Heart left ventricle (tissue), 16 donors: ENCODE data around the gene LRP5. TPM values are rescaled to one million over a fixed set of nuclear protein-coding genes. Genes with fewer than 3 reads are reported as not detected.
A peak's percentile ranks its signal among the peaks of the same experiment; 100 is the strongest.

ENCODE experiments used
- ATAC-seq, 4 donors: fragments of 200-7000 bp; cut with Tn5 transposase; one replicate each; pipeline ENCODE4 v1.9.1; 2020 to 2022; ENCODE audit warnings: moderate library complexity in 4 of 4, mild to moderate bottlenecking in 3 of 4, moderate number of reproducible peaks in 1 of 4
- DNase-seq, 5 donors: peaks; one replicate each; pipeline ENCODE4 v3.0.0-alpha.2; 2020
- H3K27ac ChIP-seq, 12 donors: fragments of 200-600 bp; sonication (generic) in 4 of 12; one replicate each; pipeline versions ENCODE4 v1.5.0 to v1.8.0; 2016 to 2022; ENCODE audit warnings: mild to moderate bottlenecking in 2 of 12
- H3K27me3 ChIP-seq, 9 donors: fragments of 200-600 bp; sonication (generic) in 2 of 9; one replicate each; pipeline versions ENCODE4 v1.5.1 to v1.8.0; 2016 to 2022; ENCODE audit warnings: mild to moderate bottlenecking in 3 of 9
- H3K36me3 ChIP-seq, 9 donors: fragments of 200-600 bp; sonication (generic) in 2 of 9; one replicate each; pipeline versions ENCODE4 v1.5.0 to v1.8.0; 2018 to 2022; ENCODE audit warnings: mild to moderate bottlenecking in 2 of 9
- H3K4me1 ChIP-seq, 12 donors: fragments of 200-600 bp; sonication (generic) in 4 of 12; one replicate each; pipeline versions ENCODE4 v1.5.0 to v1.8.0; 2016 to 2022; ENCODE audit warnings: mild to moderate bottlenecking in 3 of 12
- H3K4me3 ChIP-seq, 12 donors: fragments of 200-600 bp; sonication (generic) in 4 of 12; one replicate each; pipeline versions ENCODE4 v1.5.0 to v1.8.0; 2017 to 2022; ENCODE audit warnings: mild to moderate bottlenecking in 9 of 12, moderate library complexity in 4 of 12
- H3K9me3 ChIP-seq, 12 donors: fragments of 200-600 bp; sonication (generic) in 4 of 12; one replicate each; pipeline versions ENCODE4 v1.5.0 to v1.8.0; 2016 to 2022; ENCODE audit warnings: mild to moderate bottlenecking in 1 of 12
- POLR2A ChIP-seq, 2 donors: fragments of 450-650 bp; IDR thresholded peaks; one replicate each; pipeline ENCODE4 v1.6.1; 2017; ENCODE audit warnings: antibody characterized with exemption in 2 of 2, mild to moderate bottlenecking in 2 of 2, moderate library complexity in 2 of 2
- WGBS, 4 donors: extraction: QIAGEN DNeasy Blood & Tissue Kit in 2 of 4; methylation state at CpG; one replicate each; pipeline versions ENCODE4 v1.1.5 to v1.1.7; 2013 to 2018; 5-methylcytosine and 5-hydroxymethylcytosine counted together
- intact Hi-C, 10 donors: fragments of 100-400 bp; cut with DNase I; formaldehyde crosslinking; loops; one replicate each; pipeline versions ENCODE4 v1.11.1 to v1.14.2; 2022
- polyA plus RNA-seq, 2 donors: library from polyadenylated mRNA; stranded (reverse); fragments of 200-250 nt; gene quantifications; one replicate each; pipeline ENCODE4 v1.2.3, GENCODE V29; 2013
- total RNA-seq, 9 donors: library from RNA; depleted of rRNA in 2 of 9; stranded (reverse); fragments of >200 nt in 2 of 9; fragmentation: NEBNext Ultra II Directional in 3 of 9; extraction: Animal tissue kit (Norgen Biotek cat#: 25700) in 3 of 9; gene quantifications; one replicate each; pipeline versions ENCODE4 v1.1.0 to v1.2.4, GENCODE V29; 2016 to 2023
- TF ChIP-seq, protein P1 (sequence below), 12 donors: fragments of 200-600 bp; sonication (generic) in 4 of 12; IDR thresholded peaks; one replicate each; pipeline versions ENCODE4 v1.5.0 to v1.8.0; 2018 to 2022; ENCODE audit warnings: antibody characterized with exemption in 12 of 12, mild to moderate bottlenecking in 5 of 12
- donor health status: ischemic (EF 13 %, LVEDD 7.1; RV severe dilation, severe dysfunction).
- donor health status: healthy with polysubstance abuse.
- donor health status: DM: no; HTN: yes; CAD: no.
- donor health status: DM: no; HTN: no; CAD: no.
- donor health status: ischemic (EF 25% LVEDD 6.9; RV normal size, moderate dysfunction).
- donor health status: ischemic (EF 25% LVEDD 5.7; RV mildly dilated, moderate dysfunction).
- donor health status: healthy.
- donor health status: DM: yes; HTN: yes; CAD: no.
- donor health status: ischemic (EF 35%, LVEDD 5.7; RV mildly dilated, moderate dysfunction).
- donor health status: nonischemic (EF 11% LVEDD 7.7; RV severe dilation, severe dysfunction).
- donor health status: DM: yes; HTN: yes; CAD: no.
- donor health status: PGD.
- donor health status: ischemic (EF 29% LVEDD 5.4; RV normal size, mild dysfunction).
- donor health status: nonischemic (EF 23%, LVEDD 6.1; RV moderate dilation, normal function).

LRP5 gene
- total and polyA plus RNA-seq, 11 donors, result 30.2 to 62.5 (median 39.8) TPM

DNA sequence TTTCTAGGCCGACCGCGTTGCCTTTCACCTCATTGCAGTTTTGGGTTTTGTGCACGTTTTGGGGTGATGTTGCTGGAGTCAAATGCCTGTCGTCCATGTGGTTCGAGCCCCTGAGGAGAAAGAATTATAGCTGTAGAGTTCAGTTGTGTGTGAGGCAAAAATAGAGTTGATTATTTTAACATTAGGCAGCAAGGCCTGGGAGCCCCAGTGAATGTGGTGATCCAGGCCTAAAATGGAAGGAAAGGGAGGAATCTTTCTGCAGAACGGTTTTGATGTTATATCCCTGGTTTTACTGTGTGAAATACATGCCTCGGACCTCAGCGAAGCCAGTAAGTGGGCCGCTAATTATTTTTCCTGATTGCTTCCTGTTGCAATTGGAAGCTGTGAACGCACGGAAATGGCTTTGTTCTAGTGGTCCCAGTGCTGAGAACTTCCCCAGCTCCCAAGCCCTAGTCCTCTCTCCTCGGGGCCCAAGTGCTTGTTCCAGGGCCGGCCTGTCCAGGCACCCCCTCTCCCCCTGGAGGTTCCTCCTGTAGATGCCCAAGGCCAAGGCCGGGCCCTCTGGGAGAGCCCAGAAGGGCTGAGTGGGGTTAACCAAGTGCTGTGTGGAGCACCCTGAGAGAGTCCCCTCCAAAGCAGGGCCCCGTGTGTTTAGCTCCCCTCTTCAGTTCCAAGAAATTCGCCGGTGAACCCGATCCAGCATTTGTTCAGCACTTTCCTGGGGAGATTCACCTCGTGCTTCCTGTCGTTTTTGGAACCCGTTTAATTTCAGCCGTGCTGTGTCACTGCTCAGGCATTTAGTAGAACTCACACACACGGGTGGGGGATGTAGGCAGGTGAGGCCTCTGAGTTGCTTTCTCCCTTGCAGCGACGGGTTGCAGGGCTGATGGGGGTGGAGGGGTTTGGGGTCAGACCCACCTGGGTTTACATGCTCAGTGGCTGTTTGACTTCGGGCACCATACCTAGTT is 2.1 kb downstream of the LRP5 start:
- ATAC-seq, result peak; percentile 21 to 66 (median 34)
- Histone ChIP-seq H3K4me3 (peak overlapping the region in 11 of 12 donors; percentile 61 to 94 (median 73)), H3K36me3 (no peaks in the 10 kb centered on the region), H3K9me3 (no peaks in the 10 kb centered on the region), H3K4me1 (peaks cover 0 to 57% (median 44%) of the 10 kb centered on the region in 12 donors), H3K27ac (peak overlapping the region; percentile 47 to 93 (median 84)), H3K27me3 (peaks cover 0 to 3% (median 0%) of the 10 kb centered on the region in 9 donors)
- TF ChIP-seq, protein P1, sequence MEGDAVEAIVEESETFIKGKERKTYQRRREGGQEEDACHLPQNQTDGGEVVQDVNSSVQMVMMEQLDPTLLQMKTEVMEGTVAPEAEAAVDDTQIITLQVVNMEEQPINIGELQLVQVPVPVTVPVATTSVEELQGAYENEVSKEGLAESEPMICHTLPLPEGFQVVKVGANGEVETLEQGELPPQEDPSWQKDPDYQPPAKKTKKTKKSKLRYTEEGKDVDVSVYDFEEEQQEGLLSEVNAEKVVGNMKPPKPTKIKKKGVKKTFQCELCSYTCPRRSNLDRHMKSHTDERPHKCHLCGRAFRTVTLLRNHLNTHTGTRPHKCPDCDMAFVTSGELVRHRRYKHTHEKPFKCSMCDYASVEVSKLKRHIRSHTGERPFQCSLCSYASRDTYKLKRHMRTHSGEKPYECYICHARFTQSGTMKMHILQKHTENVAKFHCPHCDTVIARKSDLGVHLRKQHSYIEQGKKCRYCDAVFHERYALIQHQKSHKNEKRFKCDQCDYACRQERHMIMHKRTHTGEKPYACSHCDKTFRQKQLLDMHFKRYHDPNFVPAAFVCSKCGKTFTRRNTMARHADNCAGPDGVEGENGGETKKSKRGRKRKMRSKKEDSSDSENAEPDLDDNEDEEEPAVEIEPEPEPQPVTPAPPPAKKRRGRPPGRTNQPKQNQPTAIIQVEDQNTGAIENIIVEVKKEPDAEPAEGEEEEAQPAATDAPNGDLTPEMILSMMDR (IDR thresholded peaks at IDR 0.05), result no peak
- TF ChIP-seq POLR2A (IDR thresholded peaks at IDR 0.05), result no peak
- peak in 2 of 5 donors; percentile 37 to 56 for DNase-seq
- WGBS, 4 donors, result 10 to 15% (median 14%) methylated on average over 27 of the region's 27 CpGs
- intact Hi-C loops, result loop anchor here in 9 of 10 donors (2.0 to 5.0 kb wide), 6 partner anchors 14 to 68 kb away; no protein-coding TSS in a partner anchor

DNA sequence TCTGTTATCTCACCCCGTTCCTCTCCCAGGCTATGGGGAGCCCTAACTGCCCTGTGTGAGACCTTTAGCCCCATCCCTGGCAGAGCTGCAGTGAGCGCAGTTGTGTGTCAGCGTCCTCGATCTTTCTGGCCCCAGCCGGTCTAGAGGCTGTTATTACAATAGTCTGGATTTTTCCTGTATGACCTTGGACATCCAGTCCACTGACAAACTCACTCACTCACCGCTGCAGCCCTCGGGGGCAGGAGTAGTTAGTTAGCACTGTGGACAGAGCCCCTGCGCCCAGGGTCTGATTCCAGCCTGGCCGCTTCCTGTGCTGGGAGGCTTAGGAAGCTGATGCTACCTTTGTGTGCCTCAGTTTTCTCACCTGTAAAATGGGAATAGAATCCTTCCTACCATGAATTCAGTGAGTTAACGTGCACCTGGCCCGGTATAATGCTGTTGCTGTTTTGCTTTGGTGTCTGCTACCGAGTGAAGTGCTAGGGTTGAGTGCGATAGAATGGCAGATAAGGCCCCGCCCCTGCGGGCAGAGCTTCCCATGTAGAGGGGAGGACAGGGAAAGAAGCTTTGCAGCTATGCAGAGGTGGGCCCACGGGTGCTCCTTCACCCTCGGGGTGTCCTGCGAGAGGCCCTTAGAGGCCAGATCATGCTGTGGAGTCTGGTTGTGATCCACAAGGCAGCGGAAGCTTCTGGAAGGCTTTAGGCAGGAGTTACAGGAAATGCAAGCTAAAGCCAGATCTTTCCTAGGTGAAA is 3.0 kb downstream of the LRP5 start:
- DNase-seq (peak in 2 of 5 donors; percentile 41 to 50), ATAC-seq (peak; percentile 27 to 54 (median 38))
- H3K36me3 ChIP-seq, result no peaks in the 10 kb centered on the region
- no peaks in the 10 kb centered on the region for H3K9me3 ChIP-seq
- intact Hi-C loops, result loop anchor here in 4 of 10 donors (2.0 to 5.0 kb wide), 4 partner anchors 13 to 65 kb away; no protein-coding TSS in a partner anchor
- H3K4me1 ChIP-seq, result peaks cover 0 to 57% (median 44%) of the 10 kb centered on the region in 12 donors
- TF ChIP-seq, protein P1 (IDR thresholded peaks at IDR 0.05), result no peak
- no peak for TF ChIP-seq POLR2A (IDR thresholded peaks at IDR 0.05)
- peak overlapping the region in 8 of 12 donors; percentile 1 to 94 (median 73) for H3K4me3 ChIP-seq
- peak overlapping the region; percentile 47 to 93 (median 84) for H3K27ac ChIP-seq
- H3K27me3 ChIP-seq, result peaks cover 0 to 3% (median 0%) of the 10 kb centered on the region in 9 donors
- 40 to 54% (median 49%) methylated on average over 15 to 19 of the region's 19 CpGs for WGBS, 4 donors

DNA sequence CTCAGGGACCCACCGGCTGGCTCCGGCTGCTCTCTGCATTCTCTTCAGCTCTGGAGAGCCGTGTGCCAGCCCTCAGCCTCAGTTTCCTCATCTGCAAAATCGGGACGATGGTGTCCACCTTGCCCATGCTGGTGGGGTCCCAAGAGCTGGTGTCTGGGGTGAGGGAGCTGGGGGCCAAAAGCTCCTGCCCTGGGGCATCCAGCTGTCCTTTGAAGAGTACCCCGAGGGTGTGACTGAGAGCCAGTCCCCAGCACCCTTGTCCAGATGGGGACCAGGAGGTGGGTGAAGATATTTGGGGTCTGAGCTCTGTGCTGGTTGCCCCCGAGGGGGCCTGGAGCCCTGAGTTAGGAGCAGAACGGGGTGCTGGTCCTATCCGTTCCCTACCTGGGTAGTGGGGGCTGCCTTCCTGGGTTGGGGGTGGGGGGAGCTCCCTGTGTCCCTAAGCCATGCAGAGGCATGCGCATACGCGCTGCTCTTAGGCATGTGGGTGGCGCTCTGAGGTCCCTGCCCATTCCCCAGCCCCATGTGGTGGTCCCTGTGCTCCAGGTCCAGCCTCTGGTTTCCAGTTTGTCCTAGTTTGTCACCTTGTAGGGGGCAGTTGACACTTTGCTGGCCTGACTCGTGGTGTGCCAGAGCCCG is 4.9 kb downstream of the LRP5 start:
- Histone ChIP-seq H3K36me3 (no peaks in the 10 kb centered on the region), H3K27me3 (peaks cover 0 to 3% (median 0%) of the 10 kb centered on the region in 9 donors), H3K27ac (peak overlapping the region in 8 of 12 donors; percentile 23 to 84 (median 50)), H3K4me1 (peaks cover 3 to 66% (median 49%) of the 10 kb centered on the region in 12 donors), H3K4me3 (peak overlapping the region in 2 of 12 donors; percentile 16 to 19), H3K9me3 (no peaks in the 10 kb centered on the region)
- intact Hi-C loops, result loop anchor here in 2 of 10 donors (5.0 kb wide), 1 partner anchor 55 kb away; no protein-coding TSS in a partner anchor
- DNase-seq (no peak), ATAC-seq (no peak)
- TF ChIP-seq, protein P1 (IDR thresholded peaks at IDR 0.05), result no peak
- no peak for TF ChIP-seq POLR2A (IDR thresholded peaks at IDR 0.05)
- 57 to 65% (median 58%) methylated on average over 9 to 15 of the region's 15 CpGs for WGBS, 4 donors
